ENCODE measurements around the gene PPP2R5A. TPM values are rescaled to one million over a fixed set of nuclear protein-coding genes. Genes with fewer than 3 reads are reported as not detected.

Gene PPP2R5A
- total RNA-seq, 1 experiment from 2014 or later: 18.4 TPM

Other genes starting within 250 kb of the PPP2R5A start
- gene INTS7, start 249.9 kb upstream of the PPP2R5A start, total RNA-seq (2014; rRNA removed; shearing (Covaris generic)): 20.4 and 25.8 TPM in 2 replicates
- gene DTL, start 249.7 kb upstream of the PPP2R5A start, total RNA-seq (2014; rRNA removed; shearing (Covaris generic)): 33.2 and 34.5 TPM in 2 replicates
- gene PACC1, start 129.5 kb downstream of the PPP2R5A start, total RNA-seq (2014; rRNA removed; shearing (Covaris generic)): 14.8 and 15.9 TPM in 2 replicates
- 65.3 and 74.8 TPM in 2 replicates for gene NENF, start 147.5 kb downstream of the PPP2R5A start, total RNA-seq (2014; rRNA removed; shearing (Covaris generic))